PC-3 (cell line): ENCODE data around the gene MRPS27. TPM values are rescaled to one million over a fixed set of nuclear protein-coding genes. Genes with fewer than 3 reads are reported as not detected.

Experiments
- ATAC-seq: fragments of 200-7000 bp; cut with Tn5 transposase; 2 replicates; pipeline ENCODE4 v1.9.1; 2020; ENCODE audit warnings: mild to moderate bottlenecking, moderate library complexity
- BruUV-seq: library from RNA; stranded (reverse); fragments of 400-500 nt; replicated peaks from 2 replicates; lab custom pipeline; 2021; lab: Mats Ljungman, UMichigan
- CTCF ChIA-PET: fragments of 300-600 bp; sonication (Branson Sonifier 250); formaldehyde crosslinking; loops from one replicate; lab custom pipeline; 2022; ENCODE audit warnings: antibody characterized with exemption; lab: Charles Lee
- POLR2A ChIA-PET: fragments of 300-600 bp; sonication (Branson Sonifier 250); formaldehyde crosslinking; loops from one replicate; lab custom pipeline; 2022; ENCODE audit warnings: antibody characterized with exemption; ENCODE audit not compliant: unreplicated experiment; lab: Charles Lee
- DNase-seq: peaks from one replicate; pipeline ENCODE4 v3.0.0-alpha.2; 2015
- H2AFZ ChIP-seq: fragments of 300-600 bp; sonication (generic); 2 replicates; pipeline ENCODE4 v1.6.0; 2016; ENCODE audit warnings: antibody characterized with exemption, low read length
- H3F3A ChIP-seq: fragments of 300-600 bp; sonication (generic); one replicate; pipeline ENCODE4 v1.6.0; 2017; ENCODE audit warnings: antibody characterized with exemption, low read length, control low read depth, mild to moderate bottlenecking; ENCODE audit not compliant: unreplicated experiment
- H3K27ac ChIP-seq: fragments of 300-600 bp; sonication (generic); 2 replicates; pipeline ENCODE4 v1.5.1; 2016; ENCODE audit warnings: mild to moderate bottlenecking, low read length
- H3K27me3 ChIP-seq: fragments of 300-600 bp; sonication (generic); 2 replicates; pipeline ENCODE4 v1.6.1; 2016; ENCODE audit warnings: low read length, mixed read lengths
- H3K36me3 ChIP-seq: fragments of 300-600 bp; sonication (generic); 2 replicates; pipeline ENCODE4 v1.6.1; 2016; ENCODE audit warnings: low read depth, mixed run types, low read length, mixed read lengths
- H3K4me1 ChIP-seq: fragments of 300-600 bp; sonication (generic); 2 replicates; pipeline ENCODE4 v1.5.1; 2016; ENCODE audit warnings: low read length; ENCODE audit not compliant: insufficient read depth
- H3K4me2 ChIP-seq: fragments of 300-600 bp; sonication (generic); 2 replicates; pipeline ENCODE4 v1.6.0; 2016; ENCODE audit warnings: low read length
- H3K4me3 ChIP-seq: fragments of 300-600 bp; sonication (generic); 2 replicates; pipeline ENCODE4 v1.5.1; 2016; ENCODE audit warnings: mild to moderate bottlenecking, low read length, mixed read lengths
- H3K79me2 ChIP-seq: fragments of 300-600 bp; sonication (generic); 2 replicates; pipeline ENCODE4 v1.6.1; 2017; ENCODE audit warnings: low read length, mixed read lengths
- H3K9ac ChIP-seq: fragments of 300-600 bp; sonication (generic); 2 replicates; pipeline ENCODE4 v1.6.0; 2016; ENCODE audit warnings: mild to moderate bottlenecking, low read length
- H3K9me2 ChIP-seq: fragments of 300-600 bp; sonication (generic); replicated peaks from 2 replicates; pipeline ENCODE4 v1.6.1; 2016; ENCODE audit warnings: mixed run types, low read length, mixed read lengths
- H3K9me3 ChIP-seq: fragments of 300-600 bp; sonication (generic); 2 replicates; pipeline ENCODE4 v1.6.1; 2016; ENCODE audit warnings: low read length, mixed read lengths
- H4K20me1 ChIP-seq: fragments of 300-600 bp; sonication (generic); 2 replicates; pipeline ENCODE4 v1.6.1; 2016; ENCODE audit warnings: low read length, mixed read lengths
- EZH2 ChIP-seq: fragments of 300-600 bp; sonication (generic); IDR thresholded peaks from one replicate; pipeline ENCODE4 v1.6.1; 2017; ENCODE audit warnings: antibody characterized with exemption, mild to moderate bottlenecking, low read length; ENCODE audit not compliant: unreplicated experiment
- EZH2phosphoT487 ChIP-seq: fragments of 300-600 bp; sonication (generic); IDR thresholded peaks from 2 replicates; pipeline ENCODE4 v1.6.1; 2018; ENCODE audit warnings: mild to moderate bottlenecking, antibody characterized with exemption, low read length, borderline replicate concordance
- intact Hi-C: fragments of 100-400 bp; cut with micrococcal nuclease; formaldehyde crosslinking; loops from 2 replicates; pipeline ENCODE4 v1.9.0; 2023
- total RNA-seq: library from RNA; depleted of rRNA; stranded (reverse); fragments of >200 nt; gene quantifications from 2 replicates; pipeline ENCODE4 v1.2.3, GENCODE V29; 2014
- TF ChIP-seq, protein P1 (sequence below): fragments of 300-600 bp; sonication (generic); conservative IDR thresholded peaks from 2 replicates; pipeline ENCODE4 v1.5.1; 2017; ENCODE audit warnings: antibody characterized with exemption, low read depth, mild to moderate bottlenecking, low read length

Gene MRPS27
- total RNA-seq, 1 experiment from 2014 or later: 59.0 TPM

DNA sequence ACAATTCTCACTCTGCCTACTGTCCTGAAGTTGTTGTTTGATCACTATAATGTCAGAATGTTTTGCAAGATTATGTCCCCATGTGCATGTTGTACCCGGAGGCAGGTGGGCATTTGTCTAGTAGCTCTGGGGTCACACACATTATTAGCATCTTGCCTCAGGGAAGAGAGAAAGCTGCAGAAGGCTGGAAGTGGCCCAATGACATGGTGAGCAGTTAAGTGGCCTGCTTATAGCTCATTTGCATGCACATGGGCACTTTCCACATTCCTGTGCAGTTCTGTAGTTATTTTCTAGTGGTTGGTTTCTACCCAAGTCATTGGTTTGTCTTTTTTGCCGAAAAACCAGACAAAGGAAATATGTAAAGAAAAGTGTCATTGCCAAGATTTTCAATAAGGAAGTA, 131.9 kb downstream of the MRPS27 start:
- Histone ChIP-seq H4K20me1 (no peaks in the 10 kb centered on the region), H3K9me2 (no peaks in the 10 kb centered on the region), H2AFZ (no peak overlapping the region), H3K36me3 (no peaks in the 10 kb centered on the region), H3K4me3 (no peak overlapping the region), H3K27ac (no peak overlapping the region), H3K9ac (no peak overlapping the region), H3K27me3 (no peaks in the 10 kb centered on the region), H3K9me3 (no peaks in the 10 kb centered on the region), H3K4me2 (no peak overlapping the region), H3K79me2 (no peaks in the 10 kb centered on the region), H3F3A (no peaks in the 10 kb centered on the region), H3K4me1 (no peaks in the 10 kb centered on the region)
- DNase-seq (no peak), ATAC-seq (no peak)
- CTCF ChIA-PET: no interaction called here
- no TSS peak for BruUV-seq
- POLR2A ChIA-PET: no interaction called here
- intact Hi-C loops: no loop called here
- TF ChIP-seq, protein P1, sequence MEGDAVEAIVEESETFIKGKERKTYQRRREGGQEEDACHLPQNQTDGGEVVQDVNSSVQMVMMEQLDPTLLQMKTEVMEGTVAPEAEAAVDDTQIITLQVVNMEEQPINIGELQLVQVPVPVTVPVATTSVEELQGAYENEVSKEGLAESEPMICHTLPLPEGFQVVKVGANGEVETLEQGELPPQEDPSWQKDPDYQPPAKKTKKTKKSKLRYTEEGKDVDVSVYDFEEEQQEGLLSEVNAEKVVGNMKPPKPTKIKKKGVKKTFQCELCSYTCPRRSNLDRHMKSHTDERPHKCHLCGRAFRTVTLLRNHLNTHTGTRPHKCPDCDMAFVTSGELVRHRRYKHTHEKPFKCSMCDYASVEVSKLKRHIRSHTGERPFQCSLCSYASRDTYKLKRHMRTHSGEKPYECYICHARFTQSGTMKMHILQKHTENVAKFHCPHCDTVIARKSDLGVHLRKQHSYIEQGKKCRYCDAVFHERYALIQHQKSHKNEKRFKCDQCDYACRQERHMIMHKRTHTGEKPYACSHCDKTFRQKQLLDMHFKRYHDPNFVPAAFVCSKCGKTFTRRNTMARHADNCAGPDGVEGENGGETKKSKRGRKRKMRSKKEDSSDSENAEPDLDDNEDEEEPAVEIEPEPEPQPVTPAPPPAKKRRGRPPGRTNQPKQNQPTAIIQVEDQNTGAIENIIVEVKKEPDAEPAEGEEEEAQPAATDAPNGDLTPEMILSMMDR: no peak
- no peak for TF ChIP-seq EZH2phosphoT487
- no peak for TF ChIP-seq EZH2

- Histone ChIP-seq H2AFZ (no peak overlapping the region), H3K9me3 (no peaks in the 10 kb centered on the region), H3K9me2 (no peaks in the 10 kb centered on the region), H3K4me3 (no peak overlapping the region), H4K20me1 (no peaks in the 10 kb centered on the region), H3K36me3 (no peaks in the 10 kb centered on the region), H3K27ac (no peak overlapping the region), H3K4me2 (no peak overlapping the region), H3K9ac (no peak overlapping the region), H3K27me3 (no peaks in the 10 kb centered on the region), H3K4me1 (no peaks in the 10 kb centered on the region), H3K79me2 (no peaks in the 10 kb centered on the region), H3F3A (no peaks in the 10 kb centered on the region)
- intact Hi-C loops: no loop called here
- POLR2A ChIA-PET: no interaction called here
- no TSS peak for BruUV-seq
- no peak for ATAC-seq
- DNase-seq: no peak
- TF ChIP-seq EZH2 (no peak), EZH2phosphoT487 (no peak)
- TF ChIP-seq, protein P1: no peak
- CTCF ChIA-PET: no interaction called here
Measured at GRCh38 chr5:72187388-72188075, 132.5 kb downstream of the MRPS27 start.

- DNase-seq (no peak), ATAC-seq (no peak)
- ChIA-PET POLR2A (no interaction called here), CTCF (no interaction called here)
- Histone ChIP-seq H3K9me2 (no peaks in the 10 kb centered on the region), H3K79me2 (no peaks in the 10 kb centered on the region), H3K9me3 (no peaks in the 10 kb centered on the region), H3K4me2 (no peak overlapping the region), H2AFZ (no peak overlapping the region), H3K27me3 (no peaks in the 10 kb centered on the region), H3K9ac (no peak overlapping the region), H3F3A (no peaks in the 10 kb centered on the region), H3K36me3 (no peaks in the 10 kb centered on the region), H3K4me3 (no peak overlapping the region), H3K4me1 (no peaks in the 10 kb centered on the region), H3K27ac (no peak overlapping the region), H4K20me1 (no peaks in the 10 kb centered on the region)
- BruUV-seq: no TSS peak
- intact Hi-C loops: no loop called here
- TF ChIP-seq, protein P1: no peak
- no peak for TF ChIP-seq EZH2
- no peak for TF ChIP-seq EZH2phosphoT487
Measured at GRCh38 chr5:72185496-72186329, 134.3 kb downstream of the MRPS27 start.
